Sigmoid colon (tissue), 7 donors: ENCODE measurements around the gene OR51I1. TPM values are rescaled to one million over a fixed set of nuclear protein-coding genes. Genes with fewer than 3 reads are reported as not detected.

Source experiments
- DNase-seq: peaks from one replicate; pipeline ENCODE4 v3.0.0-alpha.2; 2019
- H3K27ac ChIP-seq, 4 donors: fragments of 200-600 bp; sonication (generic); one replicate each; pipeline ENCODE4 v1.5.1; 2016 to 2019; ENCODE audit warnings: mild to moderate bottlenecking in 1 of 4
- H3K27me3 ChIP-seq, 3 donors: fragments of 200-600 bp; sonication (generic); one replicate each; pipeline ENCODE4 v1.5.1; 2019; ENCODE audit warnings: mild to moderate bottlenecking in 1 of 3
- H3K36me3 ChIP-seq, 4 donors: fragments of 200-600 bp; sonication (generic); one replicate each; pipeline ENCODE4 v1.5.1; 2016 to 2019
- H3K4me1 ChIP-seq, 4 donors: fragments of 200-600 bp; sonication (generic); one replicate each; pipeline ENCODE4 v1.5.1; 2017 to 2019
- H3K4me3 ChIP-seq, 4 donors: fragments of 200-600 bp; sonication (generic); one replicate each; pipeline ENCODE4 v1.5.1; 2017 to 2019; ENCODE audit warnings: mild to moderate bottlenecking in 2 of 4, moderate library complexity in 1 of 4
- H3K9me3 ChIP-seq, 4 donors: fragments of 200-600 bp in 3 of 4; sonication (generic) in 3 of 4; one replicate each; pipeline versions ENCODE4 v1.5.1 to v1.6.1; 2013 to 2019
- CTCF ChIP-seq, 4 experiments: fragments of 450-650 bp in 3 of 4; fragments of 200-600 bp in 1 of 4; IDR thresholded peaks; one replicate each; pipeline ENCODE4 v1.5.1; 2016 to 2019; ENCODE audit warnings: antibody characterized with exemption in 4 of 4, mild to moderate bottlenecking in 3 of 4, moderate library complexity in 2 of 4
- EP300 ChIP-seq, 4 donors: sonication (generic); formaldehyde crosslinking; IDR thresholded peaks; one replicate each; pipeline ENCODE4 v1.6.1; 2017; ENCODE audit warnings: antibody characterized with exemption in 4 of 4
- POLR2A ChIP-seq, 2 donors: fragments of 450-650 bp; IDR thresholded peaks; one replicate each; pipeline ENCODE4 v1.6.1; 2016; ENCODE audit warnings: antibody characterized with exemption in 2 of 2, mild to moderate bottlenecking in 2 of 2, moderate library complexity in 2 of 2
- POLR2AphosphoS5 ChIP-seq, 4 donors: sonication (generic); formaldehyde crosslinking; IDR thresholded peaks; one replicate each; pipeline ENCODE4 v1.6.1; 2017; ENCODE audit warnings: antibody characterized with exemption in 4 of 4
- WGBS, 2 donors: extraction: QIAGEN DNeasy Blood & Tissue Kit; methylation state at CpG; one replicate each; pipeline ENCODE4 v1.1.7; 2013; 5-methylcytosine and 5-hydroxymethylcytosine counted together
- intact Hi-C: fragments of 100-400 bp; cut with DNase I; formaldehyde crosslinking; loops from one replicate; pipeline ENCODE4 v1.15.1; 2023
- polyA plus RNA-seq, 3 donors: library from polyadenylated mRNA; stranded (reverse); fragments of 200-250 nt; gene quantifications; one replicate each; pipeline ENCODE4 v1.2.3, GENCODE V29; 2013
- total RNA-seq, 4 donors: library from RNA; depleted of rRNA; stranded (reverse); fragments of >200 nt; gene quantifications; one replicate each; pipeline ENCODE4 v1.1.0, GENCODE V29; 2016
- donor health status: healthy with polysubstance abuse.
- donor health status: Bipolar disorder and iron deficiency.
- donor health status: healthy.

The OR51I1 gene
- total and polyA plus RNA-seq, 7 donors, result 2.2 TPM; not detected in 6

- Histone ChIP-seq H3K36me3 (no peaks in the 10 kb centered on the region), H3K27me3 (no peaks in the 10 kb centered on the region), H3K4me1 (no peaks in the 10 kb centered on the region), H3K4me3 (no peak overlapping the region), H3K27ac (no peak overlapping the region), H3K9me3 (no peaks in the 10 kb centered on the region)
- DNase-seq, result no peak
- intact Hi-C loops, result no loop called here
- WGBS, 2 donors, result 53 to 56% methylated on average over 3 of the region's 3 CpGs
- TF ChIP-seq CTCF (IDR thresholded peaks at IDR 0.05) (no peak), POLR2AphosphoS5 (IDR thresholded peaks at IDR 0.05) (no peak), EP300 (IDR thresholded peaks at IDR 0.05) (no peak), POLR2A (IDR thresholded peaks at IDR 0.05) (no peak)
Observed at GRCh38 chr11:5486421-5486820, 45.1 kb upstream of the OR51I1 start.

DNA sequence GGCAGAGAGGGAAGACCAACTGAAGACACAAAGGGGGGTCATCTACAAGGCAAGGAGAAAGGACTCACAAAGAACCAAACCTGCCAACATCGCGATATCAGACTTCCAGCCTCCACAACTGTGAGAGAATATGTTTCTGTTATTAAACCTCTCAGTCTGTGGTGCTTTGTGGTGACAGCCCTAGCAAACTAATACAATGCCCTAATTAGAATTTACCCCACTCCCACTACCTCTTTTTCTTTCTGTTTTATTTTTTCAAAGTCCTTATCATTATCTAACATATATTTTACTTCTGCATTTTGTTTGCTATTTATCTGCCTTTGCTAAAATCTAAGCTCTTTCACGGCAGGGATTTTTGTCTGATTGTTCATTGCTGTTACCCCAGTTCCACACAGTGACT lies 44.7 kb upstream of the OR51I1 start:
- H3K9me3 ChIP-seq, result no peaks in the 10 kb centered on the region
- no peaks in the 10 kb centered on the region for H3K4me1 ChIP-seq
- WGBS, 2 donors, result 77 to 86% methylated on average over 3 of the region's 3 CpGs
- no peak overlapping the region for H3K4me3 ChIP-seq
- no peak for TF ChIP-seq CTCF (IDR thresholded peaks at IDR 0.05)
- no peak for TF ChIP-seq POLR2A (IDR thresholded peaks at IDR 0.05)
- TF ChIP-seq POLR2AphosphoS5 (IDR thresholded peaks at IDR 0.05), result no peak
- no peak for TF ChIP-seq EP300 (IDR thresholded peaks at IDR 0.05)
- no peak overlapping the region for H3K27ac ChIP-seq
- no peak for DNase-seq
- H3K27me3 ChIP-seq, result no peaks in the 10 kb centered on the region
- intact Hi-C loops, result no loop called here
- no peaks in the 10 kb centered on the region for H3K36me3 ChIP-seq

- Histone ChIP-seq H3K27me3 (no peaks in the 10 kb centered on the region), H3K27ac (no peak overlapping the region), H3K4me1 (no peaks in the 10 kb centered on the region), H3K9me3 (no peaks in the 10 kb centered on the region), H3K36me3 (no peaks in the 10 kb centered on the region), H3K4me3 (no peak overlapping the region)
- peak in 3 of 4 experiments; percentile 45 to 71 (median 64) for TF ChIP-seq CTCF (IDR thresholded peaks at IDR 0.05)
- no peak for TF ChIP-seq POLR2A (IDR thresholded peaks at IDR 0.05)
- WGBS, 2 donors, result 33 to 44% methylated on average over 2 of the region's 2 CpGs
- DNase-seq, result no peak
- intact Hi-C loops, result loop anchor here (2.0 kb wide), 1 partner anchor 332 kb away; the partner anchor contains the start of gene OR52N2
Observed at GRCh38 chr11:5476186-5476819, 35.0 kb upstream of the OR51I1 start.

DNA sequence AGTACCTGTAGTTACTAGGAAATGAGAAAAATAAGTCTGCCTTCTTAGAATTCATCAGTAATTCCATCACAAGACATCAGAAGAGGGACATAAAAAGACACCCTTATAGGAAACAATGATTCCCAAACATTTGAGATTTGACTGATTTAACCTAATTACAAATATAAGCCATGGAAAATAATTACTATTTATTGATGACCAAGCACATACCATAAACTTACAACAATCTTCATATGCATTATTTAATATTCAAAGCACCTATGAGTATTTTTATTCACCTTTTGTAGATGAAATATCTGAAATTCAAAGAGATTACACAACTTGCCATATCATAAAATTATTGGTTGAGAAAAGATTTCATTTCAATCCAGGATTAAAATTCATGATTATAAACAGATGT lies 32.6 kb upstream of the OR51I1 start:
- H3K27me3 ChIP-seq, result no peaks in the 10 kb centered on the region
- TF ChIP-seq POLR2AphosphoS5 (IDR thresholded peaks at IDR 0.05) (no peak), POLR2A (IDR thresholded peaks at IDR 0.05) (no peak), CTCF (IDR thresholded peaks at IDR 0.05) (no peak), EP300 (IDR thresholded peaks at IDR 0.05) (no peak)
- H3K36me3 ChIP-seq, result no peaks in the 10 kb centered on the region
- no peaks in the 10 kb centered on the region for H3K9me3 ChIP-seq
- H3K4me3 ChIP-seq, result no peak overlapping the region
- H3K4me1 ChIP-seq, result no peaks in the 10 kb centered on the region
- intact Hi-C loops, result no loop called here
- no peak for DNase-seq
- H3K27ac ChIP-seq, result no peak overlapping the region

DNA sequence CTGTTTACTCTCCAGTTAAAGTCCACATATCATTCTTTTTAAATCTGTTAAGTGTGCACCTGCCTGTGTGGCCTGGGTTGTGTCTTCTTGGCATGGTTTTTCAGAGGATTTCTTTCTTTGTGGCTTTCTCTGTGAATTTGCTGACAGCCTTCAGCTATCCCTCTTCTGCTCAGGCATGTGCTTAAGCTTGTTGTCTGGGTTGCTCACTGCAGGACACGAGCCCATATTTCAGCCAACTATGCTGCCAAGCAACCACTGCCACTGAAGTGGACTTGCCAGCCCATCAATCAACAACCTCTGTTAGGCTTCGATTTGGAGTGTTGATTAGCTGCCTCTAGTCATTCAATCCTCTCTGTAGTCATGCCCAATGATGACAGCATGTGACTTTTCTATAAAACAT lies 26.2 kb upstream of the OR51I1 start:
- H3K4me3 ChIP-seq, result no peak overlapping the region
- no peaks in the 10 kb centered on the region for H3K9me3 ChIP-seq
- H3K4me1 ChIP-seq, result no peaks in the 10 kb centered on the region
- DNase-seq, result no peak
- H3K27ac ChIP-seq, result no peak overlapping the region
- WGBS, 2 donors, result 46 to 70% methylated on average over 2 of the region's 2 CpGs
- intact Hi-C loops, result no loop called here
- TF ChIP-seq POLR2AphosphoS5 (IDR thresholded peaks at IDR 0.05) (no peak), POLR2A (IDR thresholded peaks at IDR 0.05) (no peak), CTCF (IDR thresholded peaks at IDR 0.05) (no peak), EP300 (IDR thresholded peaks at IDR 0.05) (no peak)
- H3K27me3 ChIP-seq, result no peaks in the 10 kb centered on the region
- no peaks in the 10 kb centered on the region for H3K36me3 ChIP-seq
